Thymus (tissue), 11 donors: ENCODE results near the gene GDPD5. TPM values are rescaled to one million over a fixed set of nuclear protein-coding genes. Genes with fewer than 3 reads are reported as not detected.

ENCODE experiments used
- DNase-seq, 9 donors: peaks; one replicate each; pipeline ENCODE4 v3.0.0-alpha.2; 2013; ENCODE audit warnings: low spot score in 9 of 9, low read depth in 6 of 9, missing footprints in 1 of 9
- H3K27ac ChIP-seq, 2 donors: one replicate each; pipeline ENCODE4 v1.5.1; 2013; ENCODE audit warnings: control low read depth in 1 of 2, low read depth in 1 of 2, low read length in 1 of 2, mild to moderate bottlenecking in 1 of 2, moderate library complexity in 1 of 2
- H3K27me3 ChIP-seq, 2 donors: one replicate each; pipeline ENCODE4 v1.5.1; 2013; ENCODE audit warnings: low read length in 1 of 2; ENCODE audit not compliant: control insufficient read depth in 2 of 2, insufficient read depth in 1 of 2
- H3K36me3 ChIP-seq, 2 donors: one replicate each; pipeline ENCODE4 v1.5.1; 2013; ENCODE audit warnings: low read length in 1 of 2, mild to moderate bottlenecking in 1 of 2, moderate library complexity in 1 of 2; ENCODE audit not compliant: control insufficient read depth in 2 of 2, insufficient read depth in 2 of 2
- H3K4me1 ChIP-seq, 2 donors: one replicate each; pipeline ENCODE4 v1.5.1; 2013; ENCODE audit warnings: low read length in 2 of 2; ENCODE audit not compliant: control insufficient read depth in 2 of 2, insufficient read depth in 2 of 2
- H3K4me3 ChIP-seq, 2 donors: one replicate each; pipeline ENCODE4 v1.5.1; 2013; ENCODE audit warnings: low read length in 2 of 2, control low read depth in 1 of 2, mild to moderate bottlenecking in 1 of 2
- H3K9me3 ChIP-seq, 2 donors: one replicate each; pipeline ENCODE4 v1.5.1; 2013; ENCODE audit warnings: low read length in 1 of 2, mild to moderate bottlenecking in 1 of 2; ENCODE audit not compliant: control insufficient read depth in 2 of 2, insufficient read depth in 1 of 2
- WGBS: extraction: QIAGEN DNeasy Blood & Tissue Kit; methylation state at CpG from one replicate; pipeline ENCODE4 v1.1.7; 2013; 5-methylcytosine and 5-hydroxymethylcytosine counted together
- polyA plus RNA-seq: library from polyadenylated mRNA; stranded (reverse); fragments of 200-250 nt; gene quantifications from one replicate; pipeline ENCODE4 v1.2.3, GENCODE V29; 2013
- total RNA-seq: library from RNA; stranded (reverse); fragments of 120-200 nt; gene quantifications from one replicate; pipeline ENCODE4 v1.2.4, GENCODE V29; 2013
- donor health status: healthy.

The GDPD5 gene
- total and polyA plus RNA-seq, 2 donors: 3.1 to 25.3 TPM

DNA sequence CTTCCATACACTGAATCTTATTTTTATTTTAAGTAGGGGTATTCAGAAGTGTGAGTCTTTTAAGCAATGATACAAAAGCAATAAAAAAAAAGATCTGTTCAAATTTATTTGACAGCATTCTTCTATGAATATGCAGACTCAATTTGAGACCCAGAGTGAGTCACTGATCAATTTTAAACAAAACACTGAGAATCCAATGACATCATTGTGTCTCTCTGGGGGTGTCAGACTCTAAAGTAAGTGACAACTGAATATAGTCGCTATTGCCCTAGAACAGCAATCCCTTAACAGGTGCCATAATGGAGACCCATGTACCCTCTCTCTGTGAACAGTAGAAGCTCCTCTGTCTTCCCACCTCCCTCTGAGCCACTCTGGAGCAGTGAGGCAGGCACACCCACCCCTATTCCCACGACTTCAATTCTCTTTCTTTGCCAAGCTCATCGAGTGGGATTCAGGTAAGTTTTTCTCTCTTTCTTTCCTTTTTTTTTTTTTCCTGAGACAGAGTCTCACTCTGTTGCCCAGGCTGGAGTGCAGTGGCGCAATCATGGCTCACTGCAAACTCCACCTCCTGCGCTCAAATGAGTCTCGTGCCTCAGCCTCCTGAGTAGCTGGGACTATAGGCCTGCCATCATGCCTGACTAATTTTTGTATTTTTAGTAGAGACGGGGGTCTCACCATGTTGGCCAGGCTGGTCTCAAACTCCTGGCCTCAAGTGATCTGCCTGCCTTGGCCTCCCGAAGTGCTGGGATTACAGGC lies 131.5 kb downstream of the GDPD5 start:
- H3K27ac ChIP-seq: no peak overlapping the region
- H3K27me3 ChIP-seq: peaks cover 0 to 2% of the 10 kb centered on the region in 2 donors
- DNase-seq: no peak
- H3K4me3 ChIP-seq: no peak overlapping the region
- no peaks in the 10 kb centered on the region for H3K4me1 ChIP-seq
- no peaks in the 10 kb centered on the region for H3K9me3 ChIP-seq
- 95% methylated on average over 8 of the region's 8 CpGs for WGBS
- no peaks in the 10 kb centered on the region for H3K36me3 ChIP-seq

DNA sequence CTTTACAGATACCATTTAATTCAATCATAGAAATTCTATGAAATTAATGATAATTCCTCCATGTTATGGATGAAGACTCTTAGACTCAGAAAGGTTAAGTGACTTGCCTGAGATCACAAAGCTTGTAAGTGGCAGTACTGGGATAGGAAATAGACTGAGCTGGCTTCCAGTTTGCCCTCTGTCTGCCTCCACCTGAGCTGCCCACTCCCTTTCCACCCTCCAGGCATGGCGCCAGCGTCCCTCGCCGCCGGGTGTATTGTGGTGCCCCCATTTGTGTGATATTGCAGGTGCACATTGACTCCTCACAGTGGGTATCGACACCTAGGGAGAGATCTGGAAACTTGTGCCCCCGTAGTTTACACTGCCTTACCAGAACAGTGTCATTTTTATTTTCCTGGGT lies 135.8 kb downstream of the GDPD5 start:
- Histone ChIP-seq H3K4me1 (peaks cover 0 to 3% of the 10 kb centered on the region in 2 donors), H3K9me3 (no peaks in the 10 kb centered on the region), H3K36me3 (no peaks in the 10 kb centered on the region), H3K27me3 (peaks cover 0 to 7% of the 10 kb centered on the region in 2 donors), H3K27ac (no peak overlapping the region), H3K4me3 (no peak overlapping the region)
- no peak for DNase-seq
- whole genome bisulfite sequencing: 95% methylated on average over 7 of the region's 7 CpGs

- H3K27ac ChIP-seq: no peak overlapping the region
Observed at GRCh38 chr11:75389276-75389605, 136.5 kb downstream of the GDPD5 start.

DNA sequence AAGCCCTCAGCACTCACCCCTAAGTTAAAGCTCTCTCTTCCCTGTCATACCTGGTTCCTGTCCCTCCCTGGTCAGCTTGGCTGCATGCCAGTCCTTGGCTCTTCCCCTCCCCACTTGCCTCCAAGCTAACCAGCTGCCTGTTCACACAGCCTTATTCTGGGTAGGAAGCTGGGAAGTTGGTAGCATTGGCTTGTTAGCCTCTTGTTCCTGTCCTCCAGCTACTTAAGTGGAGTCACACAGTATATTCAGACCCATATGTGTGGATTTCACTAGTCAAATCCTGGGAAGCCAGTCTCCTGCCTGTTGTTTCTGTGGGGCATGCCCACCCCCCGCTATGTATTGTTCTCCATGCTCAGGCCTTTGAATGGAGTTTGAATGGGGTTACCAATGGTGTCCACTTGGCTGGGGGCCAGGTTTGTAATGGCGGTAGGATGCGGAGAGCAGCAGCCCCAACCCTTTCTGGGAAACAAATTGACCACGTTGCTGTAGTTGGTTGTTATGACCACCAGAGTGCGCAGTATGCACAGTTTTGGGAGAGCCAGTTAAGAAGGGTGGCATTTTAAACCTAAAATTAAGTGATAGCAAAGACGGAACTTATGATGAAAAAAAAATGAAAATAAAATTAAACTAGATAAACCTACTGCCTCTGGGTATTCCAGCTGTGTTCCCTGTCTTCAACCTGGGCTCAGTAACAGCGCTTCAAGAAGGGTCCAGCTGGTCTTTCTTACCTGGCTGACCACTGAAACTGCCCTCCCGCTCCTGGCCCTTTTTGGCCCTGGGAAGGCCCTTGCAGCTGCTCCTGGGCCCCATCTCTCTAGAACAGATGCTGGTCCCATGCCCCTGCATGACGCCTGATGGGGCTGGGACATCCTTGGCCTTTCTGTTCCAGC lies 137.1 kb downstream of the GDPD5 start:
- peak; percentile 29 to 84 (median 56) for DNase-seq
- no peaks in the 10 kb centered on the region for H3K36me3 ChIP-seq
- no peaks in the 10 kb centered on the region for H3K9me3 ChIP-seq
- WGBS: 34% methylated on average over 9 of the region's 9 CpGs
- H3K4me1 ChIP-seq: peaks cover 3 to 6% of the 10 kb centered on the region in 2 donors
- no peak overlapping the region for H3K27ac ChIP-seq
- no peak overlapping the region for H3K4me3 ChIP-seq
- peaks cover 0 to 7% of the 10 kb centered on the region in 2 donors for H3K27me3 ChIP-seq

More at GRCh38 chr11:75389276-75389605, 136.5 kb downstream of the GDPD5 start:
- Histone ChIP-seq H3K4me3 (no peak overlapping the region), H3K4me1 (peaks cover 3 to 5% of the 10 kb centered on the region in 2 donors), H3K9me3 (no peaks in the 10 kb centered on the region), H3K36me3 (no peaks in the 10 kb centered on the region), H3K27me3 (peaks cover 0 to 7% of the 10 kb centered on the region in 2 donors)
- DNase-seq: no peak
- 94% methylated on average over 11 of the region's 11 CpGs for WGBS

DNA sequence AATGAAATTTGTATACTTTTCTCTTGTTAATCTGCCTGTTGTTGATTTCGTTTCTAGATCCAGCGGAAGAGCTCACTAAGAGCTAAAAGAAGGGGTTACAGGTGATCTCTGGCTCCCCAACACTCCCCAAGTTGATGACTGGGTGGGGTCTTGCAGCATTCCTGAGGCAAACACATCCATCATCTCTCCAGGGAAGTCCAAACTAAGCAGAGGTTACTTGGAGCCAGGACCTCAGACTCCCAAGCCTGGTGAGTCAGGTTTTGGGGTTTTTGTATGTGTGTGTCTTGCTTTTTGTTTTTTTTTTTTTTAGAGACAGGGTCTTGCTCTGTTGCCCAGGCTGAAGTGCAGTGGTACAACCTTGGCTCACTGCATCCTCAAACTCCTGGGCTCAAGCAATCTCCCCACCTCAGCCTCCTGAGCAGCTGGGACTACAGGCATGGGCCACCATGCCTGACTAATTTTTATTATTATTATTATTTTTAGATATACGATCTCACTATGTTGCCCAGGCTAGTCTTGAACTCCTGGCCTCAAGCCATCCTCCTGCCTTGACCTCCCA lies 137.9 kb downstream of the GDPD5 start:
- H3K36me3 ChIP-seq: no peaks in the 10 kb centered on the region
- peaks cover 3 to 11% of the 10 kb centered on the region in 2 donors for H3K4me1 ChIP-seq
- H3K9me3 ChIP-seq: no peaks in the 10 kb centered on the region
- WGBS: 93% methylated on average over 3 of the region's 3 CpGs
- H3K27ac ChIP-seq: no peak overlapping the region
- peaks cover 0 to 7% of the 10 kb centered on the region in 2 donors for H3K27me3 ChIP-seq
- no peak for DNase-seq
- no peak overlapping the region for H3K4me3 ChIP-seq

- H3K9me3 ChIP-seq: no peaks in the 10 kb centered on the region
- no peaks in the 10 kb centered on the region for H3K36me3 ChIP-seq
- WGBS: 95% methylated on average over 3 of the region's 3 CpGs
- no peak overlapping the region for H3K4me3 ChIP-seq
- peaks cover 0 to 7% of the 10 kb centered on the region in 2 donors for H3K27me3 ChIP-seq
- no peak overlapping the region for H3K27ac ChIP-seq
- DNase-seq: no peak
- H3K4me1 ChIP-seq: peaks cover 3 to 11% of the 10 kb centered on the region in 2 donors
Observed at GRCh38 chr11:75386942-75387630, 138.7 kb downstream of the GDPD5 start.

Other genes starting within 250 kb of the GDPD5 start
- 11.1 TPM for gene ARRB1, start 174.3 kb downstream of the GDPD5 start, total RNA-seq
- 4.1 TPM for gene ARRB1, start 174.3 kb downstream of the GDPD5 start, polyA plus RNA-seq
- 4,078 TPM for gene RPS3, start 126.4 kb downstream of the GDPD5 start, total RNA-seq
- gene RPS3, start 126.4 kb downstream of the GDPD5 start, polyA plus RNA-seq: 3,302 TPM
- 0.57 TPM for gene KLHL35, start 92.7 kb downstream of the GDPD5 start, total RNA-seq
- 1.0 TPM for gene KLHL35, start 92.7 kb downstream of the GDPD5 start, polyA plus RNA-seq
- gene SERPINH1, start 36.3 kb upstream of the GDPD5 start, total RNA-seq: 44.4 TPM
- 41.0 TPM for gene SERPINH1, start 36.3 kb upstream of the GDPD5 start, polyA plus RNA-seq
- gene MAP6, start 143.1 kb upstream of the GDPD5 start, total RNA-seq: 1.3 TPM
- 1.3 TPM for gene MAP6, start 143.1 kb upstream of the GDPD5 start, polyA plus RNA-seq
- gene MOGAT2, start 191.9 kb upstream of the GDPD5 start, total RNA-seq: 0.14 TPM
- 0.27 TPM for gene MOGAT2, start 191.9 kb upstream of the GDPD5 start, polyA plus RNA-seq
- 8.5 TPM for gene DGAT2, start 242.8 kb upstream of the GDPD5 start, total RNA-seq
- gene DGAT2, start 242.8 kb upstream of the GDPD5 start, polyA plus RNA-seq: 5.3 TPM